IMR-90 (cell line): ENCODE results near the gene HOXD12. TPM values are rescaled to one million over a fixed set of nuclear protein-coding genes. Genes with fewer than 3 reads are reported as not detected.

Experiments used
- ATAC-seq: fragments of 200-7000 bp; cut with Tn5 transposase; 2 replicates; pipeline ENCODE4 v1.9.1; 2020; ENCODE audit warnings: low read depth, mild to moderate bottlenecking, moderate library complexity
- BruUV-seq: library from RNA; stranded (reverse); fragments of 400-500 nt; replicated peaks from 2 replicates; lab custom pipeline; 2021; lab: Mats Ljungman, UMichigan
- CTCF ChIA-PET: fragments of 300-600 bp; formaldehyde crosslinking; extraction: SDS; loops from one replicate; lab custom pipeline; 2021; ENCODE audit warnings: antibody characterized with exemption; lab: Yijun Ruan, JAX
- POLR2A ChIA-PET: fragments of 300-600 bp; sonication (Branson Sonifier 250); formaldehyde crosslinking; loops from one replicate; lab custom pipeline; 2022; ENCODE audit warnings: antibody characterized with exemption; ENCODE audit not compliant: unreplicated experiment; lab: Charles Lee
- DNase-seq: peaks from one replicate; pipeline ENCODE4 v3.0.0; 2013
- H2AFZ ChIP-seq: replicated peaks from 2 replicates; pipeline ENCODE3; 2013; ENCODE audit warnings: low read length, mild to moderate bottlenecking; ENCODE audit not compliant: poor library complexity
- H2AK5ac ChIP-seq: 2 replicates; pipeline ENCODE4 v1.6.1; 2013; ENCODE audit warnings: low read depth, low read length, inconsistent platforms
- H2AK9ac ChIP-seq: replicated peaks from 2 replicates; pipeline ENCODE3; 2013; ENCODE audit warnings: mild to moderate bottlenecking, low read depth, low read length, moderate library complexity; ENCODE audit not compliant: poor library complexity
- H2BK120ac ChIP-seq: 2 replicates; pipeline ENCODE4 v1.6.1; 2013; ENCODE audit warnings: low read depth, low read length, inconsistent platforms
- H2BK15ac ChIP-seq: 3 replicates; pipeline ENCODE4 v1.6.1; 2013; ENCODE audit warnings: low read depth, low read length, inconsistent platforms
- H2BK20ac ChIP-seq: 2 replicates; pipeline ENCODE4 v1.6.1; 2013; ENCODE audit warnings: low read depth, mild to moderate bottlenecking, inconsistent platforms, low read length, moderate library complexity
- H2BK5ac ChIP-seq: 2 replicates; pipeline ENCODE4 v1.6.1; 2013; ENCODE audit warnings: mild to moderate bottlenecking, low read depth, low read length, inconsistent platforms; ENCODE audit not compliant: poor library complexity, severe bottlenecking
- H3K14ac ChIP-seq: replicated peaks from 2 replicates; pipeline ENCODE4 v1.6.1; 2013; ENCODE audit warnings: low read depth, low read length, inconsistent platforms
- H3K18ac ChIP-seq: 2 replicates; pipeline ENCODE4 v1.6.1; 2013; ENCODE audit warnings: low read depth, low read length, control low read depth
- H3K23ac ChIP-seq: 2 replicates; pipeline ENCODE4 v1.6.1; 2013; ENCODE audit warnings: low read depth, low read length, inconsistent platforms
- H3K27ac ChIP-seq: 2 replicates; pipeline ENCODE4 v1.5.1; 2013; ENCODE audit warnings: mild to moderate bottlenecking, control low read depth, low read length; ENCODE audit not compliant: insufficient read depth
- H3K27me3 ChIP-seq: 2 replicates; pipeline ENCODE4 v1.6.1; 2013; ENCODE audit warnings: low read length; ENCODE audit not compliant: control insufficient read depth, insufficient read depth
- H3K36me3 ChIP-seq: 2 replicates; pipeline ENCODE4 v1.6.1; 2013; ENCODE audit warnings: low read length, mixed read lengths; ENCODE audit not compliant: control insufficient read depth, insufficient read depth
- H3K4ac ChIP-seq: 2 replicates; pipeline ENCODE4 v1.6.1; 2013; ENCODE audit warnings: low read depth, low read length, inconsistent platforms
- H3K4me1 ChIP-seq: 2 replicates; pipeline ENCODE4 v1.6.1; 2013; ENCODE audit warnings: low read length, mixed read lengths; ENCODE audit not compliant: control insufficient read depth, insufficient read depth
- H3K4me2 ChIP-seq: 2 replicates; pipeline ENCODE4 v1.6.1; 2013; ENCODE audit warnings: low read depth, mild to moderate bottlenecking, control low read depth, low read length, moderate library complexity
- H3K4me3 ChIP-seq: 2 replicates; pipeline ENCODE4 v1.5.1; 2013; ENCODE audit warnings: low read depth, mild to moderate bottlenecking, control low read depth, low read length, moderate library complexity; ENCODE audit not compliant: insufficient read depth
- H3K56ac ChIP-seq: 2 replicates; pipeline ENCODE4 v1.6.1; 2013; ENCODE audit warnings: low read length, inconsistent platforms; ENCODE audit not compliant: insufficient read depth; ENCODE audit errors: extremely low read depth
- H3K79me1 ChIP-seq, 2 experiments: 2 replicates each; pipeline ENCODE4 v1.6.1; 2013; ENCODE audit warnings: low read length in 2 of 2, inconsistent platforms in 1 of 2, low read depth in 1 of 2
- H3K9ac ChIP-seq: 2 replicates; pipeline ENCODE4 v1.6.1; 2013; ENCODE audit warnings: low read depth, low read length, control low read depth
- H3K9me1 ChIP-seq: 2 replicates; pipeline ENCODE4 v1.6.1; 2013; ENCODE audit warnings: low read length, inconsistent platforms; ENCODE audit not compliant: insufficient read depth
- H3K9me3 ChIP-seq: 2 replicates; pipeline ENCODE4 v1.6.1; 2013; ENCODE audit warnings: low read length; ENCODE audit not compliant: control insufficient read depth, insufficient read depth
- H4K20me1 ChIP-seq: 2 replicates; pipeline ENCODE4 v1.6.1; 2013; ENCODE audit warnings: low read length, inconsistent platforms; ENCODE audit not compliant: insufficient read depth
- H4K5ac ChIP-seq: 2 replicates; pipeline ENCODE4 v1.6.1; 2013; ENCODE audit warnings: mild to moderate bottlenecking, low read depth, low read length, control low read depth
- H4K8ac ChIP-seq, 2 experiments: 2 replicates each; pipeline ENCODE4 v1.6.1; 2013; ENCODE audit warnings: low read depth in 2 of 2, low read length in 2 of 2, control low read depth in 1 of 2, inconsistent platforms in 1 of 2
- H4K91ac ChIP-seq: 2 replicates; pipeline ENCODE4 v1.6.1; 2013; ENCODE audit warnings: low read depth, low read length, inconsistent platforms; ENCODE audit not compliant: insufficient read depth
- CEBPB ChIP-seq: IDR thresholded peaks from 2 replicates; pipeline ENCODE4 v1.6.1; 2012; ENCODE audit warnings: low read depth, low read length, improper control_type of control experiment
- CHD1 ChIP-seq: IDR thresholded peaks from 2 replicates; pipeline ENCODE4 v1.6.1; 2012; ENCODE audit warnings: low read depth, low read length, improper control_type of control experiment
- CTCF ChIP-seq: conservative IDR thresholded peaks from 2 replicates; pipeline ENCODE4 v1.5.1; 2012; ENCODE audit warnings: mild to moderate bottlenecking, low read depth, low read length, improper control_type of control experiment
- ELK1 ChIP-seq: fragments of 150-350 bp; IDR thresholded peaks from 2 replicates; pipeline ENCODE4 v1.6.1; 2016; ENCODE audit warnings: low read depth, mild to moderate bottlenecking, low read length, moderate library complexity, borderline replicate concordance
- FOS ChIP-seq: fragments of 150-350 bp; IDR thresholded peaks from 2 replicates; pipeline ENCODE4 v1.6.1; 2016; ENCODE audit warnings: low read depth, low read length
- MAFK ChIP-seq: IDR thresholded peaks from 2 replicates; pipeline ENCODE4 v1.6.1; 2012; ENCODE audit warnings: low read depth, low read length, improper control_type of control experiment
- MAZ ChIP-seq: IDR thresholded peaks from 2 replicates; pipeline ENCODE4 v1.6.1; 2012; ENCODE audit warnings: low read depth, mild to moderate bottlenecking, low read length, improper control_type of control experiment, moderate library complexity, borderline replicate concordance
- MXI1 ChIP-seq: IDR thresholded peaks from 2 replicates; pipeline ENCODE4 v1.6.1; 2012; ENCODE audit warnings: low read depth, mild to moderate bottlenecking, low read length, moderate library complexity, borderline replicate concordance
- NFE2L2 ChIP-seq: fragments of 150-350 bp; IDR thresholded peaks from 2 replicates; pipeline ENCODE4 v1.6.1; 2016; ENCODE audit warnings: low read depth, mild to moderate bottlenecking, low read length
- POLR2A ChIP-seq: IDR thresholded peaks from 2 replicates; pipeline ENCODE4 v1.6.1; 2012; ENCODE audit warnings: mild to moderate bottlenecking, low read depth, low read length
- RAD21 ChIP-seq: IDR thresholded peaks from 2 replicates; pipeline ENCODE4 v1.6.1; 2012; ENCODE audit warnings: low read length, improper control_type of control experiment
- RCOR1 ChIP-seq: IDR thresholded peaks from 2 replicates; pipeline ENCODE4 v1.6.1; 2012; ENCODE audit warnings: mild to moderate bottlenecking, low read length, improper control_type of control experiment; ENCODE audit not compliant: insufficient replicate concordance
- RFX5 ChIP-seq: IDR thresholded peaks from 2 replicates; pipeline ENCODE4 v1.8.0; 2012; ENCODE audit warnings: low read depth, mild to moderate bottlenecking, low read length, moderate library complexity
- SMC3 ChIP-seq: fragments of 150-350 bp; IDR thresholded peaks from 2 replicates; pipeline ENCODE4 v1.6.1; 2016; ENCODE audit warnings: low read depth, mild to moderate bottlenecking, antibody characterized with exemption, low read length, moderate library complexity
- USF2 ChIP-seq: fragments of 150-350 bp; IDR thresholded peaks from 2 replicates; pipeline ENCODE4 v1.6.1; 2017; ENCODE audit warnings: mild to moderate bottlenecking, antibody characterized with exemption, low read length, low read depth
- WGBS, 2 experiments: methylation state at CpG; one replicate each; pipeline versions ENCODE4 v1.1.5 to v1.1.7; 2013; ENCODE audit warnings: missing lambda C conversion rate in 2 of 2; ENCODE audit not compliant: insufficient read length in 1 of 2; ENCODE audit errors: extremely low coverage in 2 of 2; 5-methylcytosine and 5-hydroxymethylcytosine counted together
- dilution Hi-C: fragments of 300-500 bp; cut with HindIII; formaldehyde crosslinking; loops from one replicate; pipeline ENCODE4 v1.14.3; 2018; ENCODE audit warnings: low sequenced_read_pairs; ENCODE audit not compliant: unreplicated experiment
- in situ Hi-C: fragments of 300-500 bp; cut with MboI; formaldehyde crosslinking; loops from 3 replicates; pipeline ENCODE4 v1.14.3; 2019; ENCODE audit warnings: low sequenced_read_pairs, inconsistent platforms, mixed read lengths
- intact Hi-C: fragments of 100-400 bp; cut with micrococcal nuclease; formaldehyde crosslinking; loops from 2 replicates; pipeline ENCODE4 v1.10.0; 2022
- polyA plus RNA-seq, 3 experiments: library from polyadenylated mRNA; depleted of rRNA; stranded (reverse); fragments of >200 nt; gene quantifications; 2 replicates each; pipeline ENCODE4 v1.2.3, GENCODE V29; 2012; ENCODE audit warnings: low replicate concordance in 1 of 3
- total RNA-seq: library from RNA; depleted of rRNA; stranded (reverse); fragments of >200 nt; gene quantifications from 2 replicates; pipeline ENCODE4 v1.2.3, GENCODE V29; 2012

HOXD12 gene
- total and polyA plus RNA-seq, 2 of the 4 experiments (the other 2 are of a cell fraction) = not detected

- DNase-seq (no peak), ATAC-seq (no peak)
- H3K4me1 ChIP-seq = peaks cover 1% of the 10 kb centered on the region
- peaks cover 3% of the 10 kb centered on the region; the same call in 1 of the 2 replicates for H4K20me1 ChIP-seq
- H3K4ac ChIP-seq = no peak overlapping the region
- no peak overlapping the region for H3K14ac ChIP-seq
- no peak overlapping the region for H4K5ac ChIP-seq
- no peak overlapping the region for H2BK5ac ChIP-seq
- H3K9ac ChIP-seq = no peak overlapping the region
- H2AFZ ChIP-seq = no peak overlapping the region
- H2AK5ac ChIP-seq = no peak overlapping the region
- no peaks in the 10 kb centered on the region for H3K9me1 ChIP-seq
- no peak overlapping the region for H3K27ac ChIP-seq
- no peak overlapping the region for H2BK15ac ChIP-seq
- CTCF ChIA-PET = interaction anchor here (0.5 to 0.6 kb wide), 2 partner anchors 553 to 771 kb away, joined by 4 to 6 read pairs; no protein-coding TSS in a partner anchor
- no peak overlapping the region for H3K18ac ChIP-seq
- H3K36me3 ChIP-seq = no peaks in the 10 kb centered on the region
- in situ Hi-C loops = loop anchor here (25.0 kb wide), 2 partner anchors 1047 to 1347 kb away; no protein-coding TSS in a partner anchor
- 2% methylated on average over 21 of the region's 26 CpGs; no CpG with 5 or more reads in 1 of the 2 experiments for WGBS, 2 experiments
- H2AK9ac ChIP-seq = no peak overlapping the region
- no peak overlapping the region for H3K4me2 ChIP-seq
- POLR2A ChIA-PET = no interaction called here
- no peak overlapping the region for H4K8ac ChIP-seq
- no peak overlapping the region for H3K56ac ChIP-seq
- intact Hi-C loops = no loop called here
- no peak for TF ChIP-seq CTCF
- TF ChIP-seq USF2 = no peak
- TF ChIP-seq CEBPB = no peak
- no peak for TF ChIP-seq POLR2A
- no peak for TF ChIP-seq RAD21
- no peak for TF ChIP-seq MAZ
- TF ChIP-seq MAFK = no peak
- TF ChIP-seq FOS = no peak
- TF ChIP-seq ELK1 = no peak
- no peak for TF ChIP-seq MXI1
- no peak for TF ChIP-seq CHD1
- TF ChIP-seq NFE2L2 = no peak
- no peak for TF ChIP-seq RFX5
- no peak for TF ChIP-seq RCOR1
- TF ChIP-seq SMC3 = no peak
- no peak overlapping the region for H3K4me3 ChIP-seq
- dilution Hi-C loops = no loop called here
- no peaks in the 10 kb centered on the region for H3K79me1 ChIP-seq
- no TSS peak for BruUV-seq
- H3K23ac ChIP-seq = no peak overlapping the region
- no peak overlapping the region for H4K91ac ChIP-seq
- no peak overlapping the region for H2BK20ac ChIP-seq
- peaks cover 90% of the 10 kb centered on the region for H3K27me3 ChIP-seq
- no peak overlapping the region for H2BK120ac ChIP-seq
- peaks cover 26% of the 10 kb centered on the region for H3K9me3 ChIP-seq
Observed at GRCh38 chr2:176084611-176085119, 14.9 kb upstream of the HOXD12 start.
